Nucleus accumbens (tissue), 56 donors: ENCODE data around the gene MEG3.
"Not testable (repeated sequence)": the region's sequence is repeated elsewhere in the genome, so short reads cannot be mapped to it uniquely, and the experiment has no call there.

ENCODE experiments used
- DNase-seq, 56 donors: peaks; one replicate each; lab custom pipeline; 2025; lab: John Stamatoyannopoulos, UW

MEG3 gene

DNA sequence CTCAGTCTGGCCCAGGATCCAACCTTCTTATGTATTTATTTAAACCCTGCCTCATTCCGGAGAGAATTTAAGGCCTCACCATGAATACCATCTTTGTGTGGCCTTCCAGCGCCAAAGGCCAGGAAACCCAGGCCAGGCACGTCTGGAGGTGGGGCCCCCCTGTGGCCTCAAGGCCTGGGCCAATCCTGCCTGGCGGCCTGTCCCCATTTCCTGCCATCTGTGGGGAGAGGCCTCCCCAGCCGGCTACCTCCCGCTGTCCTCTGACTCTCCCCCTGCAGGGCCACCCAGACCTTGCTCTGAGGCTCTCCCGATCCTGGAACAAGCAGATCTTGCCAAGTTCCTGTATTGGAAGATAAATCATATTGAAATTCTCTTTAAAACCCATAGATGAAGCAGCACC lies 37.4 kb upstream of the MEG3 start:
- DNase-seq: peak in 1 of 56 donors; percentile 7

DNA sequence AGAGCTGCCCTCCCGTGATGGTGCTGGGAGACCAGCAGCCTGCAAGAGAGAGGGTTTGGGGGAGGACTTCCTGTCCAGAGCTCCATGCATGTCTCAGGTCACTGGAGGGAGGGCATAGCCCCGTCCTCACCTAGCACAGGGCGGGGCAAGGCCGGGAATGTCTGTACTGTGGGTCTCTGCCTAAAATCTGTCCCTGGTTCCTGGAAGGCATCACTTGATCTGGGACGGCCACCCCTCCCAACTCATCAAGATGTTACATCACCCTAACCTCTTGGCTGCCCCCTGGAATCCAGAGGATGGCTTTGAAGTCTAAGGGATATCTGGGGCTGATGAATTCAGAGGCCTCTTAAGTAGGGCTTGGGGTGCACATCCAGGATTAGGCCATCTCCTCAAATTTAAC lies 37.0 kb upstream of the MEG3 start:
- DNase-seq: no peak

DNA sequence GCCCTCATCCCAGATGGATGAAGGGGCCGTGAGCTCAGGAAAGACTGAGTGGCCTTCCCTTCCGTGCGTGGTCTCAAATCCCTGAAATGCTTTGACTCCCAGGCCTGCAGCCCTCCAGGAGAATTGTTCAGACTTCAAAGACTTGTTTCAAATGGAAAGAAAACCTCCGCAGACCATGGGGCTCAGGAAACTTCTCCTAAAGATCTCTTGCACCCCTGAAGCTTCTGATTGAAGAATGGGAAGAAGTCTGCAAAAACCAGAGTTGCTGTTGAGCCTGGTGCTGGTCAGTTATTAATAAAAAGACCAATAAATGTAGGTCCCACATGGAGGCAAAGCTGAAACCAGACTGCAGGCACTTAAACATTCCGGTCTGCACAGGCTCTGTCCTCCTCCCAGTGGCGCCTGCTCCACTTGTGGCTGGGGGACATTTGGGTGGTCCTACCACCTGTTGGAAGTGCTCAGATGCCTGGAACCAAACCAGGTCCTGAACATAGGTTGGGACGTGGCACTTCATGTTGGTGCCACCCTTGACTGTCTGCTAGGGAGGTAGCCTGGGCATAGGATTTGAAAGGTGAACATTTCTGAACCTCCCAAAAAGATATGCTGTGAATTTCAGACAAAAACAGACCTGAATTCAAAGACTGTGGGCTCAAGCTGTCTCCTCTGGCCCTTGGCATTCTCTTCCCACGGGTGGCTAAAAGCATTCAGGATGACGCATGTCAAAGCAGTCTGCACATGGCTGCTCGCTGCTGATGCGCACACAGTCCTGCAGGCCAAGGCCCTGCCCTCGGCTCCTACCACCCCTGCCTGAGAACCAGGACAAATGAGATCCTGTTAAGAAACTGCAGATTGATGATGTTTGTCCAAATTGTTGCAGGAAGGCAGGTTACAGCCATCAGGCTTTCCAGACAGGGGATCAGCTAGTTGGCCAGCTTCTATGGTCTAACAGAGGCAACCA lies 36.2 kb upstream of the MEG3 start:
- DNase-seq: no peak

DNA sequence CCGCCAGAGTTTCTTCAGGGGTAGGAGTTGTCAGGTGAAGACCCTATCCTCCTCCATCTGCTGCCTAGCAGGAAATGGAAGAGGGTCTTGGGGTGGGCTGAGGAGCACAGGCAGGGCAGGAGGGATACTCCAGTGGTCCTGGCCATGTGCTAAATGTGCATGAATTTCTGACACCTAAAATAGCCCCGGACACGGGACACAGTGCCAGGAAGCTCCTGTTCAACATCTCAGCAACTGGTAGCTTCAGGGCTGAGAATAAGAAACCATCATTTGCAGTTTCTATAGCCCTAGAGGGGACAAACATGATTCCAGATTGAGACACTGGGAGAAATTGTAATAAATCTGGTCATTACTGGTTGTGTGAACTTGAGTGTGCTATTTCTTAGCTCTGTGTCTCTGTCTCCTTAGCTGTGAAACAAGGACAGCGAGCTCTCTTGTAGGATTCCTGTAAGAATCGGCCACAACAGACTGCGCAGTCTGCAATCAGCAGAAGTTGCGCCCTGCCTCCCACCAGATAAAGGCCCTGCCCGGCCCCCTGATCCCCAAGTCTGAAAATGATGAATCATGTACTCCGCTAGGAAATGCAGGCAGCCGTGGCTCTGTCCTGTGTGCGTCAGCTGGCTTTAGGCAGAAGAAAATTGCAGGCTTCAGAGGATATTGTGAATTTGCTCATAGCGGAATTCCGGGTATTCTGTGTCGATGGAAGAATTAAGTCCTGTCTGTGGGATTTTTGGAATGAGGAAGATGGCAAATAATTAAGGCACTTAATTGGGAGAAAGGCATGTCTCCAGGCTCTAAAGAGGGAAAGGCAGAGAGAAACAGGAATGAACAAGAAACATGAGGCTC lies 35.2 kb upstream of the MEG3 start:
- DNase-seq: no peak

DNA sequence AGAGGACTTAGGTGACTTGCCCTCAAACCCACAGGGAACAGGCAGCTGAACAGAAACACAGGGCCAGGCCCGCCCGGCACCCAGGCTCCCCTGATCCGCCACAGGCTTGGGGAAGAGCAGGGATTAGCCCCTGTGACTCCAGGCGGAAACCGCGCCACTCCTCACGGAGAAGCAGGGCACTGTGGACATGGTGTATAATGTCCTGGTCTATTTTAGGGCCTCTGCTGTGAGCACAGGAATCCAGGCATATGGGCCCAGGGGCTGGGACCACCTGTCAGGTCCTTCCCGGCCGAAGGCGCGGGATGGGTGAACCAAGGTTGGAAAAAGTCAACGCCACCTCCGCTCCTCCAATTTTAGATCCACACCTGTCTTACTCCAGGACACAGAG lies 34.6 kb upstream of the MEG3 start:
- DNase-seq: no peak

DNA sequence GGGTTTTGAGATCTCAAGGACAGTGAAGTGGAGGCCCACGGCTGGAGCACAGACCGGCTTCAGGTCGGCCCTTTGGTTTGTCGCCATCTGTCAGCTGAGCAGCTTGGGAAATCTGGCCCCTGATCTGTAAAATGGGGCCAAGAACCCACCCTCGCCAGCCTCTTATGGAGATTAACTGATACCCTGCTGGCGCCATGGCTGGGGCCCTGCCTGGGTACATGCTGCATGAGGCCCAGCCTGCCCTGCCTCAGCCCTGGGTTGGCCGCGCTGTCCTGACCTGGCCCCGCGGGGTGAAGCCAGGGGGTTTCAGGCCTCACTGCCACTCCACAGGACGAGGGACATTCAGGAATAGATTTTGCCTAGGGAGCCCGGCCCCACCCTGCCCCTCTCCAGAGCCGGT lies 33.9 kb upstream of the MEG3 start:
- DNase-seq: no peak

DNA sequence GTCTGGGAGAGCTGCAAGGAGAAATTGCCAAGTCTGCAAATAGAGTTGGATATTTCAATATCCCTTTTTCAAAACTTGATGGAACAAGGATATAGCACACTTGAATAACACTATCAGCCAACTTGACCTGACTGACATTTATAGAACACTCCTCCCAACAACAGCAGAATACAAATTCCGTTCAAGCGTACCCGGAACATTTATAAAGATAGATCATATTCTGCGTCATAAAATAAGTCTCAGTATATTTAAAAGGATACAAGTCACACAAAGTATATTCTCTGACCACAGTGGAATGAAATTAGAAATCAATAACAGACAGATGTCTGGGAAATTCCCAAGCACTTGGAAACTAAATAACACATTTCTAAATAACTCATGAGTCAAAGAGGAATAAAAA lies 29.0 kb upstream of the MEG3 start:
- no peak for DNase-seq

DNA sequence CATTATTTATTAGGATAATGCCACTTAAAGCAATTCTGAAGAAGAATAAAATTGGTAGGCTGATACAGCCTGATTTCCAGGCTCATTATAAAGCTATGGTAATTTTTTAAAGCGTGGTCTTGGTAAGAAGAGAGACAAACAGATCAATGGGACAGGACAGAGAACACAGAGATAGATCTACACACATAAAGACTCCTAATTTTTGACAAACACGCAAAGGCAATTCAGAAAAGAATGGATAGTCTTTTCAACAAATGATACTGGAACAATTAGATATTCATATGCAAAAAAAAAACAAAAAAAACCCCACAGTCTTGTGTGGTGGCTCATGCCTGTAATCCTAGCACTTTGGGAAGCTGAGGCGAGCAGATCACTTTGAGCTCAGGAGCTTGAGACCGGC lies 25.9 kb upstream of the MEG3 start:
- no peak for DNase-seq

DNA sequence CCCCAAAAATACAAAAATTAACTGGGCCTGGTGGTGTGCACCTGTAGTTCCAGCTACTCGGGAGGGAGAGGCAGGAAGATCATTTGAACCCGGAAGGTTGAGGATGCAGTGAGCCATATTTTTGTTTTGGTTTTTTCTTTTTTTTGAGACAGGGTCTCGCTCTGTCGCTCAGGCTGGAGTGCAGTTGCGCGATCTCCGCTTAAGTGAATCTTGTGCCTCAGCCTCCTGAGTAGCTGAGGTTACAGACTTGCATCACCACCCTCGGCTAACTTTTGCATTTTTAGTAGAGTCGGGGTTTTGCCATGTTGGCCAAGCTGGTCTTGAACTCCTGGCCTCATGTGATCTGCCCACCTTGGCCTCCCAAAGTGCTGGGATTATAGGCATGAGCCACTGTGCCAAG lies 24.5 kb upstream of the MEG3 start:
- not testable (repeated sequence) for DNase-seq

DNA sequence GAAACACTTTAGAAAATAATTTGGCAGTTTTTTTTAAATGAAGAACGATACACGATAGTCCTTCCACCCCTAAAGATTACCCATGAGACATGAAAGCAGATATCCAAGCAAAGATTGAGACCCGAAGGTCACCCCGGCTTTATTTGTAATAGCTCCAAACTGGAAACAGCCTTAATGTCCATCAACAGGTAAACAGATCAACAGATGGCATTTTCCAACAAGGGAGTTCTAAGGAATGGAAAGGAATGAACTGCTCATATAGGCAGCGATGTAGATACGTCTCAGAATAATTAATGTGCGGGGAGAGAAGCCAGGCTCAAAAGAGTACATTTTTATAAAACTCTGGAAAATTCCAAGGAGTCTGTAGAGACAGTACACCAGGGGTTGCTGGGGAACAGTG lies 23.7 kb upstream of the MEG3 start:
- DNase-seq: no peak

DNA sequence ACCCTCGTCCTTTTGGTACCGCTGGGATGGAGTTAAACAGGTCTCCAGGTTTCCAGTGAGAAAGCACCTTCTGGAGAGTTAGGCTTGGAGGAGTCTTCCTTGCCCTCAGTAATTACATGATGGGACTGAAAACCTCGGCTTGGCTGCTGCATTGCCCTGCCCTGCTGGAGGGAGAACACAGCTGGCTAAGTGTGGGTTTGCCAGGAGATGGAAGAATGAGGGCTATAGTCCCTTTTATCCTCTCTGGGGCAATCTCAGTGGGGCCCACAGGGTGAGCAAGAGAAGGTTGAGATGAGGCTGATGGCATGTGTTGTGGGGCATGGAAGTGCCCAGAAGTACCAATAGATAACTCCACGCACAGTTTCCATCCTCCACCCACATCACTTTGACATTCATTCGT lies 23.2 kb upstream of the MEG3 start:
- peak in 4 of 56 donors; percentile 5 to 13 (median 9) for DNase-seq

DNA sequence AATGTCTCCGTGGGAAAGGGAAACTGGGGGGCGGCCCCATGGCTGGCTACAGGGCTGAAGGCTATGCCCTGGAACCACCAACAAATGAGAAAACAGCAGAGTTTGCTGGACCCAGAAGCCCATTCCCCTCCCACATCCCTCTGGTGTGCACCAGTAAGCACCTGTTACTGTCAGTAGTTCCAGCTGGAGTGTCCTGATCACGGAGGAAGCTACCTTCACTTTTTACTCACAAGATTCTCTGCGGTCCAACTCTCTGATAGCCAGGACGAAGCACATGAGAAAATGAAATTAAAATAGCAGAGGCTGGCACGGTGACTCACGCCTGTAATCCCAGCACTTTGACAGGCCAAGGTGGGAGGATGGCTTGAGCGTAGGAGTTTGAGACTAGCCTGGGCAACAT lies 22.7 kb upstream of the MEG3 start:
- DNase-seq: no peak

DNA sequence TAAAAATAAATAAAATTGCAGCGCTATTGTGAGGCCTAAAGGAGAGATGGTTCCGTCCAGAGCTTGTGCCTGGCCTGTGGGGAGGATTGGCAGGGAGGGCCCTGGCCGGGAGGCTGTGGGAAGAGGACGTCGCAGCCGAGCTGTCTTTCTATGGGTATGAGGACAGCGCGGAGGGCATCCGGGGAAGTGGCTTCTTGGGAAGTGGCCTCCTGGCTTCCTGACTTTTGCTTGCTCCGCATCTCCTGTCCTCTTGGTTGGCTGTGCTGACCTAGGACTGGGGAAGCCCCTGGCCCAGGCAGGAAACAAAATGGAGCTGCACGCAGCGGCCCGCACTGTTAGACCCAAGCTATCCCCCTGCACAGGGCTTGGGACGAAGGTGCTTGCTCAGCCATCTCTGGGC lies 22.2 kb upstream of the MEG3 start:
- DNase-seq: no peak

DNA sequence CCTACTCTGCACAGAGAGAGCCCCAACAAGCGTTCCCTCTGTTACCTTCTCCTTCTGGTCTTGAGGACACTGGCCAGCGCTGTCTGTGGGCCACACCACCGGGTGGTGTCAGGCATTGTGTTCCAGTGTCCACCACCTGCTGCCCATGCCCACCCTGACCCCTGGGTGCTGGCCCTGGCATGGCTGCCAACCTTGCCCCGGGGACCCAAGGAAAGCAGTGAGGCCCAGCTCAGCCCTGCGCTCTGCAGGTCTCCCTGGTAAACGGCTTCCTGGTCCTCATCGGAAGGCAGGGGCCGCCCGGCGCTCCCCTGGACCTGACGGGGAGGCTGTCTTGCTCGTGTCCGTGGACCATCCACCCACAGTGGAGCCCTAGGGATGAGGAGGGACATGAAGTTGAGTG lies 21.8 kb upstream of the MEG3 start:
- DNase-seq: no peak

DNA sequence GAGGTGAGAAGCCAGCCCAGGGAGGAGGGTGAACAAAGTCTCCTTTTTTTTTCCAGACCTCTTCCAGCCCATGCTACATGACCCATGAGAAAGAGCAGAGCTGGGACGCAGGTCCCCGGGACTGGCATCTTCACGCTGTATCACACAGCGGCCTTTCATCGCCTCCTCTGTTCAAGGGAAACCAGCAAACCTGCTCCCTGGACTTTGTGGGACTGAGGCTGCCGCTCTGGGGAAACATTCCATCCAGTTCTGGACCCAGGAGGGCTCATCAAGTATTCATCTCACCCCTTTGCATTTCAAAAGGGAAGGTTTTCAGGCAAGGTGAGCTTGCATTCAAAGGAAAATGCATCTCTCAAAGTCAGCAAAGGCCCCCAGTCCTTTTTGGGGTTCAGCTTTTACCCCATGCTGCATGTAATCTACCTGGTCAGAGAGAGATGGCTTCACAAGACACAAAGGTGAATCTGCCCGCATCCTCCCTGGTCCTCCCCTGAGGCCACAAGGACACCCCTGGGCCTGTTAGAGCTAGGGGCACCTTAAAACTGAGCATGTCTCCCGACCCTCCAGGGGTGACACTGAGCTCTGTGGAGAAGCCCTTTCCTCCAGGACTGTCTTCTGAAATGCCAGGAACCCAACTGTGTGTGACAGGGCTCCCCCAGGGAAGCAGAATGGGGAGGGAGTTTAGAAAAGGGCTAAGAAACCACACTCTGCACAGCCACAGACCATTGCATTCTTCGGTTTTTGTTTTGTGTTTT lies 21.2 kb upstream of the MEG3 start:
- DNase-seq: no peak

DNA sequence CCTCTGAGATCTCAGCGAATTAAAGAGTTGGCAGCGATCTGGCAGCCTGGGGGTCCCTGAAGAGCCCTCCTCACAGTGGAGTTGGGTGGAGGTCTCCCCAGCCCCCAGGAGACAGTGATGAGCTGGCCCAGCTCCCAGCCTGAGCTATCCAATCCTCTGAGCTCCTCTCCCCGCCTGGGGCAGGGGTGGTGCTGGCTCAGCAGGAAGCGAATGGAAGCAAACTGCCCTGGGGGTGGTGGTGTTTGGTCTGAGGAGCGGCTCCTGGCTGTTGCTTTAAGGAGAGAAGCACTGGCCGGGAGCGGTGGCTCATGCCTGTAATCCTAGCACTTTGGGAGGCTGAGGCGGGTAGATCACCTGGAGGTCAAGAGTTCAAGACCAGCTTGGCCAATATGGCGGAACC lies 19.5 kb upstream of the MEG3 start:
- no peak for DNase-seq

DNA sequence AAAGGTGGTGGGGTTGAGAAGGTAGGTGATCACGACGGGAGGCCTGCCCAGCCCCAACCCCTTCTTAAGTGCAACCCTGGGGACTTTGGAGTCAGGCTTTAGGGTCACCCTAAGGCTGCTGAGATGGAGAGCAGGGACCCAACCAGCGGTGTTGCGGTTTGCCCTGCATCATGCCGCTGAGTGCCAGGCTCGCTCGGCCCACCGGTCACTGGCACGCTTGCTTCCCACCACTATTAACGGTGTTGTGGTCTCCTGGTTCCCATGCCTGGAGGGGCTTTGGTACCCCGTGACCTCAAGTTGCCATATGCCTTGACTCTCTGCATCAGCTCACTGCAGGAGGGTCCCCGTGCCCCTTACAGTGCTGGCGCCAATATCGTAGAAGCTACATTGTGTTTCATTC lies 18.4 kb upstream of the MEG3 start:
- no peak for DNase-seq

DNA sequence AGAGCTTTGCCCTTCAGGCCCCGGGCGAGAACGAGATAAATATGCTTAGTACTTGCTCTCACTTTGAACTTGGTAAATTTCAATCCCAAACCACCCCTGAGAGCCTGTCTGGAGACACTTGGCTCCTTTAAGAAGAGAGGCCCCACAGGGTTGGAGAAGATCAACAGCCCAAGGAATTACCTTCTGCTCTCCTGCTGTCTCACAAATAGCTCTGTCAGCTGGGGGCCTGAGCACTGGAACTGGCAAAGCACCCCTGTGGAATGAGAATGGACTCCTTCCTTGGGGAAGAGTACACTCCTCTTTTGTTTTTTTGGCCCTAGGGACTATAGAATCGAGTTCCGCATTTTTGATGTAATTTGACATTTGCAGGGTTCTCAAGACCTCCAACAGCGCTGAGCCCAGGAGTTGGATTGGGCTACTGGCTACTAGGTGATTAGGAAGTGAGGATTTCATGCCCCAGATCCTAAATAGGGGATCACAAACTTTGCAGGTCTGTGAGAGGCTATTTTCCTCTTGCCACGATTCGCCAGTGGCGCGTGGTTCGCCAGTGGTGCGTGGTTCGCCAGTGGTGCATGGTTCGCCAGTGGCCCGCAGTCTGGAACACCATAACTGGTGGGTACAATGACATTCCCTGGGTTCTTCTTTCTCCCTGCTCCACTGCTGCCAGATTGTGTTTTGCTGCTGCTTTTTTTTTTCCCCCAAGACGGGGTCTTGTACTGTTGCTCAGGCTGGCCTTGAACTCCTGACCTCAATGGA lies 17.8 kb upstream of the MEG3 start:
- DNase-seq: no peak

DNA sequence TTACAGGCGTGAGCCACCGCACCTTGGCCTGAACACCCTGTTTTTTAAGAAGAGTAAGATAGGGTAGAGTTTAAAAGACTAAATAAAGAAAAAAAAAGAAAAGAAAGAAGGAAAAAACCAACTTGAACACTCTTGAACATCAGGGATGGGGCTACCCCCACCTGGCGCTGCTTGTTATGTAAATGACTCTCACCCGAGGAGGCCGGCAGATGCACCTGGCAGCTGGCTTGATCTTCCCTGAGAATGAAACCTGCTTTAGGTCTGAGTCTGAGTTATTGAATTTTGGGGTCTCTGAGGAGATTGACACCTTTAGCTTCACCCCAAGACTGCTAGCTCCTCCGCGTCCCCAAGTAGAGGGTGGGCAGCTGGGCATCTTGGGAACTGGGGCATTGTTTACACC lies 15.5 kb upstream of the MEG3 start:
- DNase-seq: no peak

DNA sequence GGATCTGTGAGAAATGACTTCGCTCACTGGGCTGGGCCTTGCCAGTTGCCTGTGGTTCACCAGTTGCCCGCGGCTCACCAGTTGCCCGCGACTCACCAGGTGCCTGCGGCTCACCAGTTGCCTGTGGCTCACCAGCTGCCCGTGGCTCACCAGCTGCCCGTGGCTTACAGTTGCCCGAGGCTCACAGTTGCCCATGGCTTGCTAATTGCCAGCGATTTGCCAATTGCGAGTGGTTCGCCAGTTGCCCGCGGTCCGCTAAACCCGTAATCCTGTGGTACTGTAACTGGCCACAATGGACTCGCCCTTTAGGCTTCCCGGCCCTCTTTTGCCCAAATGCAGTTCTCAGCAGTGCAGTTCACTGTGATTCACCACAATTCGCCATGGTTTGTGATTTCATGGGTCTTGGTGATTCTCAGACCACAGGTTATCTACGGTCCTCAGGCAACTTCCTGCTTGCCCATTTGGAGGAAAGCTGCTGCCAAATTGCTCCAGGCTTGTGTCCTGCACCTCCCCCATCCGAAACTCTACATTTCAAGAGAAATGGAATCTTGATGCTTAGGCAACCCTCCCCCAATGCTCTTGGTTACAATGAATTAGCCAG lies 15.0 kb upstream of the MEG3 start:
- no peak for DNase-seq
